Spleen (tissue), 11 donors: ENCODE data around the gene MED7. TPM values are rescaled to one million over a fixed set of nuclear protein-coding genes. Genes with fewer than 3 reads are reported as not detected.
A peak's percentile ranks its signal among the peaks of the same experiment; 100 is the strongest.

Experiments used
- DNase-seq: peaks from one replicate; pipeline ENCODE4 v3.0.0-alpha.2; 2020
- H3K27ac ChIP-seq, 8 donors: fragments of 200-600 bp; sonication (generic) in 7 of 8; 1 replicate in 4 of 8; 2 replicates in 4 of 8; pipeline versions ENCODE4 v1.5.0 to v1.8.0; 2016 to 2021; ENCODE audit warnings: inconsistent platforms in 4 of 8, mild to moderate bottlenecking in 4 of 8, moderate library complexity in 1 of 8
- H3K27me3 ChIP-seq, 7 donors: fragments of 200-600 bp; sonication (generic) in 6 of 7; replicated peaks in 1 of 7; 1 replicate in 4 of 7; 2 replicates in 3 of 7; pipeline versions ENCODE4 v1.5.0 to v1.8.0; 2016 to 2021; ENCODE audit warnings: inconsistent platforms in 3 of 7, mild to moderate bottlenecking in 1 of 7
- H3K36me3 ChIP-seq, 6 donors: fragments of 200-600 bp; sonication (generic) in 5 of 6; 1 replicate in 4 of 6; 2 replicates in 2 of 6; pipeline versions ENCODE4 v1.5.0 to v1.8.0; 2016 to 2021; ENCODE audit warnings: inconsistent platforms in 2 of 6
- H3K4me1 ChIP-seq, 6 donors: fragments of 200-600 bp; sonication (generic) in 5 of 6; 1 replicate in 3 of 6; 2 replicates in 3 of 6; pipeline versions ENCODE4 v1.5.0 to v1.8.0; 2016 to 2021; ENCODE audit warnings: inconsistent platforms in 3 of 6
- H3K4me3 ChIP-seq, 8 donors: fragments of 200-600 bp; sonication (generic) in 7 of 8; 1 replicate in 4 of 8; 2 replicates in 4 of 8; pipeline versions ENCODE4 v1.5.0 to v1.8.0; 2016 to 2021; ENCODE audit warnings: inconsistent platforms in 4 of 8, mild to moderate bottlenecking in 4 of 8, moderate library complexity in 2 of 8
- H3K9me3 ChIP-seq, 8 donors: fragments of 200-600 bp; sonication (generic) in 7 of 8; 1 replicate in 4 of 8; 2 replicates in 4 of 8; pipeline versions ENCODE4 v1.5.0 to v1.8.0; 2016 to 2021; ENCODE audit warnings: inconsistent platforms in 4 of 8
- POLR2A ChIP-seq, 3 donors: fragments of 450-650 bp; IDR thresholded peaks; one replicate each; pipeline ENCODE4 v1.5.1; 2017; ENCODE audit warnings: antibody characterized with exemption in 3 of 3, mild to moderate bottlenecking in 1 of 3
- POLR2AphosphoS5 ChIP-seq, 3 donors: sonication (generic); formaldehyde crosslinking; IDR thresholded peaks; one replicate each; pipeline ENCODE4 v1.5.1; 2017; ENCODE audit warnings: antibody characterized with exemption in 3 of 3
- WGBS, 5 donors: extraction: QIAGEN DNeasy Blood & Tissue Kit in 3 of 5; methylation state at CpG; one replicate each; pipeline versions ENCODE4 v1.1.5 to v1.1.7; 2013 to 2018; 5-methylcytosine and 5-hydroxymethylcytosine counted together
- intact Hi-C: fragments of 100-400 bp; cut with DNase I; formaldehyde crosslinking; loops from one replicate; pipeline ENCODE4 v1.15.0; 2023; ENCODE audit warnings: low total_unique reads
- polyA plus RNA-seq, 3 donors: library from polyadenylated mRNA; stranded (reverse); fragments of 200-250 nt; gene quantifications; one replicate each; pipeline ENCODE4 v1.2.1, GENCODE V29; 2013
- total RNA-seq, 7 donors: library from RNA; depleted of rRNA in 3 of 7; stranded (reverse); fragments of >200 nt in 3 of 7; fragmentation: NEBNext Ultra II Directional in 4 of 7; extraction: Animal tissue kit (Norgen Biotek cat#: 25700) in 4 of 7; gene quantifications; one replicate each; pipeline versions ENCODE4 v1.1.0 to v1.2.1, GENCODE V29; 2016 to 2021
- TF ChIP-seq, protein P1 (sequence below), 11 experiments: fragments of 200-600 bp in 7 of 11; fragments of 450-650 bp in 4 of 11; sonication (generic) in 4 of 11; IDR thresholded peaks in 8 of 11; conservative IDR thresholded peaks in 3 of 11; 1 replicate in 7 of 11; 2 replicates in 4 of 11; pipeline versions ENCODE4 v1.4.0 to v1.8.0; 2016 to 2021; ENCODE audit warnings: antibody characterized with exemption in 11 of 11, inconsistent platforms in 4 of 11, mild to moderate bottlenecking in 1 of 11
- donor health status: healthy with polysubstance abuse.
- donor health status: DM: no; HTN: no; CAD: no; lungs with moderate emphysema.
- donor health status: DM: no; HTN: no; CAD: no.
- donor health status: Bipolar disorder and iron deficiency.
- donor health status: healthy.
- donor health status: DM: no; HTN: no; CAD: no.
- donor health status: DM: yes; HTN: yes; CAD: no.

The MED7 gene
- total and polyA plus RNA-seq, 10 donors, result 9.5 to 27.0 (median 14.9) TPM

DNA sequence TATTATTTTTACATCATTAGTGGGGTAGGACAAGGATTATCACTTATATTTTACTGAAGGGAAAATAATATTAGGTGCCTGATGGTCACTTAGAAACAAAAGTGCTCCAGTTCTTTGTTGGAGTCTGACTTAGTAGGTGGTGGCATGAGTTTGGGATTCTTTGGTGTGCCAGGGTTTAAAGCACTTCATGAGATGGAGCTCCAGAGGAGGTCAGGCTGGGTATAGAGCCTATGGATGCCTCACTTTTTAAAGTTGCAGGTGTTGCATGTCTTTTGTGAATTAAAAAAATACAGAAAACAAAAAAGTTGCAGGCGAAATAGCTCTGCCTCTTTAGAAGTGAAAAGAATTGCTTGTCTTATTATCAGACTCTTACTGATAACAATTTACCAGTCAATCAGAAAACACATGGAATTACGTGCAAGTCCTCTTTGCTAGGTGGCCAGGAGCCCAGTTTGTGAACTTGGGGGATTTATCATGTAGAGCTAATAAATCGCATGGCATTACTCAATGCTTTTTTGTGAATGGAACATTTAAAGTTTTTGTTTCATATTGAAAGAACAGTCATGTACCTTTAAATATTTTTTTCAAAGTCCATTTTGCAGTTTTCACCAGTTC, 39.6 kb upstream of the MED7 start:
- peaks cover 0 to 25% (median 4%) of the 10 kb centered on the region in 6 donors for H3K4me1 ChIP-seq
- no peaks in the 10 kb centered on the region for H3K27me3 ChIP-seq
- intact Hi-C loops, result no loop called here
- 61 to 74% (median 72%) methylated on average over 3 of the region's 3 CpGs for WGBS, 5 donors
- H3K36me3 ChIP-seq, result no peaks in the 10 kb centered on the region
- peak overlapping the region; percentile 30 to 65 (median 36) for H3K4me3 ChIP-seq
- DNase-seq, result no peak
- no peaks in the 10 kb centered on the region for H3K9me3 ChIP-seq
- H3K27ac ChIP-seq, result peak overlapping the region in 7 of 8 donors; percentile 39 to 85 (median 69)
- TF ChIP-seq, protein P1, sequence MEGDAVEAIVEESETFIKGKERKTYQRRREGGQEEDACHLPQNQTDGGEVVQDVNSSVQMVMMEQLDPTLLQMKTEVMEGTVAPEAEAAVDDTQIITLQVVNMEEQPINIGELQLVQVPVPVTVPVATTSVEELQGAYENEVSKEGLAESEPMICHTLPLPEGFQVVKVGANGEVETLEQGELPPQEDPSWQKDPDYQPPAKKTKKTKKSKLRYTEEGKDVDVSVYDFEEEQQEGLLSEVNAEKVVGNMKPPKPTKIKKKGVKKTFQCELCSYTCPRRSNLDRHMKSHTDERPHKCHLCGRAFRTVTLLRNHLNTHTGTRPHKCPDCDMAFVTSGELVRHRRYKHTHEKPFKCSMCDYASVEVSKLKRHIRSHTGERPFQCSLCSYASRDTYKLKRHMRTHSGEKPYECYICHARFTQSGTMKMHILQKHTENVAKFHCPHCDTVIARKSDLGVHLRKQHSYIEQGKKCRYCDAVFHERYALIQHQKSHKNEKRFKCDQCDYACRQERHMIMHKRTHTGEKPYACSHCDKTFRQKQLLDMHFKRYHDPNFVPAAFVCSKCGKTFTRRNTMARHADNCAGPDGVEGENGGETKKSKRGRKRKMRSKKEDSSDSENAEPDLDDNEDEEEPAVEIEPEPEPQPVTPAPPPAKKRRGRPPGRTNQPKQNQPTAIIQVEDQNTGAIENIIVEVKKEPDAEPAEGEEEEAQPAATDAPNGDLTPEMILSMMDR (IDR thresholded peaks at IDR 0.05 in 8 of 11, conservative IDR thresholded peaks at IDR 0.05 in 3 of 11), result no peak
- TF ChIP-seq POLR2A (IDR thresholded peaks at IDR 0.05) (no peak), POLR2AphosphoS5 (IDR thresholded peaks at IDR 0.05) (no peak)

DNA sequence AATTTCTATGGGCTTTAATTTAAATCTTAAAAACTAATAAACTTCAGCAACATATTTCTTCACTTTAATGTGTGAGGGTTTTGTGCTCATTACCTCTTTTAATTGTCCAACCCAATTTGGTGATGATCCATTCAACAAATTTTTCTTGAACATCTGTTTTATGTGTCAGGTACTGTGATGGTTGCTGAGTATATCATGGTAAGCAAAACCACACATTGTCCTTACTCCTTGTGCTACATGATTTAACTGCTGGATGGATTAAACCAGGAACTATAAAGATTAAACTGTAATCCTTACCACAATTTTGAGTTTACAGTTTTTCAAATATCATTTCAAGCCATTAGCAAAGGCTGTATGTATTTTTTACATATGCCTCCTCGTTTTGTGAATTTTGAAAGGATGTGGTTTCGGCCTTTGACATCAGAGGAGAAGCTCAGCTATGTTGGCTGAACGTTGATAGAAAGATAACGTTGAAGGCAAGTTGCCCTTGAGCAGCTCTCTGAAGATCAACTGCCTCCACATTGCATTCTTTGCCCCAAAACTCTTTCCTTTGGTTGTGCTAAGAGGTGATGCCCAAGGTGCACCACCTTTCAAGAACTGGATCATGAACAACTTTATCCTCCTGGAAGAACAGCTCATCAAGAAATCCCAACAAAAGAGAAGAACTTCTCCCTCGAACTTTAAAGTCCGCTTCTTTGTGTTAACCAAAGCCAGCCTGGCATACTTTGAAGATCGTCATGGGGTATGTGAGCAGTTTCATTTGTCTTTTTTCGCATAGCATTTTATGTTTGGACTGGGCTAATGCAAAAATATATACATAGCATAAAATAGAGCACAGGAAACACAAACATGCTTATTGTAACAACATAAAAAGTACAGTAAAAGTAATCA, 38.0 kb upstream of the MED7 start, which contains the start of gene ITK:
Gene ITK, plus strand, starts transcription at position 467 of the 891 bp plus-strand sequence. Its CDS starts 138 bp downstream, at position 605.
- no peaks in the 10 kb centered on the region for H3K9me3 ChIP-seq
- intact Hi-C loops, result no loop called here
- H3K4me1 ChIP-seq, result peaks cover 0 to 10% (median 4%) of the 10 kb centered on the region in 6 donors
- peak within 1 kb of the TSS; percentile 30 to 65 (median 36) for H3K4me3 ChIP-seq
- no peak for DNase-seq
- no peaks in the 10 kb centered on the region for H3K27me3 ChIP-seq
- H3K36me3 ChIP-seq, result no peaks in the 10 kb centered on the region
- TF ChIP-seq, protein P1 (IDR thresholded peaks at IDR 0.05 in 8 of 11, conservative IDR thresholded peaks at IDR 0.05 in 3 of 11), result no peak
- peak in 1 of 3 donors; percentile 83 for TF ChIP-seq POLR2AphosphoS5 (IDR thresholded peaks at IDR 0.05)
- 58 to 68% (median 63%) methylated on average over 8 of the region's 8 CpGs for WGBS, 5 donors
- H3K27ac ChIP-seq, result peak within 1 kb of the TSS; percentile 45 to 85 (median 67)

DNA sequence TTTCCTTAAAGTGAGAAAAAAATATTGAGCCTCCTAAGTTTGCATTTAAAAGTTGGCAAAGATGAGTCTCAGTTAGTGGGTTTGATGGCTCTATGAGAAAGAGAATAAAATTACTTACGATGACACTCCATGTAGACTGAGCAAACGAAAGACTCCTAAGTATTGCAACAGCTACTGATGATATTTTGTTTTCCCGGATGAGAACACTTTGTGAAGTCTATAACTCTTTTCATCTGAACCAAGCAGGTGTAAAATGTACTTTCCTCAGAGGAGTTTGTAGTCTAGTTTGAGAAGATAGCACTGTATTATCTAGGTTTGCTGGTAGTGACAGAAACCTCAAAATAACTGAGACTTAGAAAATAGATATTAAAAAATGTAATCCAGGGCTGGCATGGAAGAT, 36.3 kb upstream of the MED7 start:
- Histone ChIP-seq H3K9me3 (no peaks in the 10 kb centered on the region), H3K36me3 (no peaks in the 10 kb centered on the region), H3K27me3 (no peaks in the 10 kb centered on the region), H3K4me3 (no peak overlapping the region), H3K4me1 (peaks cover 0 to 10% (median 4%) of the 10 kb centered on the region in 6 donors), H3K27ac (peak overlapping the region; percentile 45 to 85 (median 67))
- intact Hi-C loops, result no loop called here
- WGBS, 5 donors, result 63 to 85% (median 78%) methylated on average over 3 of the region's 3 CpGs
- TF ChIP-seq POLR2AphosphoS5 (IDR thresholded peaks at IDR 0.05) (no peak), POLR2A (IDR thresholded peaks at IDR 0.05) (no peak)
- TF ChIP-seq, protein P1 (IDR thresholded peaks at IDR 0.05 in 8 of 11, conservative IDR thresholded peaks at IDR 0.05 in 3 of 11), result no peak
- DNase-seq, result no peak

DNA sequence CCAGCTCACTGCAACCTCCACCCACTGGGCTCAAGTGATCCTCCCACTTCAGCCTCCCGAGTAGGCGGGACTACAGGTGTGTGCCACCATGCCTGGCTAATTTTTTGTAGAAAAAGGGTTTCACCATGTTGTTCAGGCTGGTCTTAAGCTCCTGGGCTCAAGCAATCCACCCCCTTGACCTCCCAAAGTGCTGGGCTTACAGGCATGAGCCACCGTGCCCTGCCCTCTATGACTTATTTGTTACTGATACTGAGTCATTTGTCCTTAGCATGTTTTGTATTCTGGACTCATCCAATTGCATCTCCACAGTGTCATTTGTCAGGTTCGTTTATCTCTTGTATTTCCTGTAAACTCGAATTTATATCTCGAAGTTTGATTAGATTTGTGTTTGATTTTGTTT, 35.3 kb upstream of the MED7 start:
- Histone ChIP-seq H3K4me3 (no peak overlapping the region), H3K36me3 (no peaks in the 10 kb centered on the region), H3K4me1 (peaks cover 0 to 15% (median 8%) of the 10 kb centered on the region in 6 donors), H3K27ac (peak overlapping the region in 5 of 8 donors; percentile 3 to 85 (median 76)), H3K27me3 (no peaks in the 10 kb centered on the region), H3K9me3 (no peaks in the 10 kb centered on the region)
- 66 to 81% (median 70%) methylated on average over 6 of the region's 6 CpGs for WGBS, 5 donors
- no peak for DNase-seq
- intact Hi-C loops, result no loop called here
- no peak for TF ChIP-seq POLR2A (IDR thresholded peaks at IDR 0.05)
- TF ChIP-seq, protein P1 (IDR thresholded peaks at IDR 0.05 in 8 of 11, conservative IDR thresholded peaks at IDR 0.05 in 3 of 11), result no peak
- no peak for TF ChIP-seq POLR2AphosphoS5 (IDR thresholded peaks at IDR 0.05)
